Measurements from ENCODE around the gene DAPK3.

DAPK3 gene

DNA sequence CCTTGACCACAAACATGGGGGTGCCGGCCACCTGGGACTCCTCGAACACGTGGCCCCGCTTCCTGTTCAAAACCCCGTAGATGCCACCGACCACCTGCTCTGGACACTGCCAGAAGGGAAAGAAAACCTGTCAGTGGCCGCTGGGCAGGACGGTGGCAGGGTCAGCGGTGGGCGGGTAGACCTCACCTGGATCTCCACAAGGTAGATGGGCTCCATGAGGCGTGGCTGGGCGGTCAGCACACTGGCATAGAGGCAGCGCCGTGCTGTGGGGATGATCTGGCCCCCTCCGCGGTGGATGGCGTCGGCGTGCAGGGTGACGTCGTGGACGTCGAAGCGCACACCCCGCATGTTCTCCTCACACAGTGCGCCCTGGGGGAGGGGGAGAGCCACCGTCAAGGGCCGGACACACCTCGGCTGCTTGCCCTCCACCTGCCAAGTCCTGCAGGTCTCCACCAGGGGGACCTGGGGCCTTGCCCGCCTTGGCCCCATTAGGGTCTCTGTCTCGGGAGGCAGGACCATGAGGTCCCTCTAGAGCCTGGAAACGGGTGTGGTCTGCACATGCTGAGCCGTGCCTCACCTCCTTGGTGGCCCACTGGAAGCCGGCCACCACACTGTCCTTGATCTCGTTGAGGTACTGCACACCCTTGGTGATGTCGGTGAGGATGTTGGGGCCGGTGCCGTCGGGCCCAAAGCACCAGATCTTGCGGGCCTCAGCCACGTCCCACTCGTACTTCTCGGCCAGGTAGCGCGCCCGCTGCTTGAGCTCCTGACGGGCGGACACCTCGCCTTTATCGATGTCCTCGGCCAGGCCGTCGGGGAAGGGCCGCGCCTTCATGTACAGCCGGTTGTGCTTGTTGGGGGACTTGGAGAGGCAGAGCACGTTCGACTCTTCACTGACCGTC lies 6.6 kb upstream of the DAPK3 start:
- Histone ChIP-seq H3K36me3 (ENCODE audit: low read depth) (peaks cover 75% of the 10 kb centered on the region), H3K27ac (ENCODE audit: poor library complexity, severe bottlenecking) (no peak overlapping the region), H3K4me1 (ENCODE audit: insufficient read depth, poor library complexity, severe bottlenecking) (no peaks in the 10 kb centered on the region), H3K4me3 (ENCODE audit: severe bottlenecking) (no peak overlapping the region), H3K9me3 (ENCODE audit: severe bottlenecking) (no peaks in the 10 kb centered on the region), H3K27me3 (ENCODE audit: insufficient read depth, poor library complexity, severe bottlenecking) (no peaks in the 10 kb centered on the region)
- TF ChIP-seq, protein P1, sequence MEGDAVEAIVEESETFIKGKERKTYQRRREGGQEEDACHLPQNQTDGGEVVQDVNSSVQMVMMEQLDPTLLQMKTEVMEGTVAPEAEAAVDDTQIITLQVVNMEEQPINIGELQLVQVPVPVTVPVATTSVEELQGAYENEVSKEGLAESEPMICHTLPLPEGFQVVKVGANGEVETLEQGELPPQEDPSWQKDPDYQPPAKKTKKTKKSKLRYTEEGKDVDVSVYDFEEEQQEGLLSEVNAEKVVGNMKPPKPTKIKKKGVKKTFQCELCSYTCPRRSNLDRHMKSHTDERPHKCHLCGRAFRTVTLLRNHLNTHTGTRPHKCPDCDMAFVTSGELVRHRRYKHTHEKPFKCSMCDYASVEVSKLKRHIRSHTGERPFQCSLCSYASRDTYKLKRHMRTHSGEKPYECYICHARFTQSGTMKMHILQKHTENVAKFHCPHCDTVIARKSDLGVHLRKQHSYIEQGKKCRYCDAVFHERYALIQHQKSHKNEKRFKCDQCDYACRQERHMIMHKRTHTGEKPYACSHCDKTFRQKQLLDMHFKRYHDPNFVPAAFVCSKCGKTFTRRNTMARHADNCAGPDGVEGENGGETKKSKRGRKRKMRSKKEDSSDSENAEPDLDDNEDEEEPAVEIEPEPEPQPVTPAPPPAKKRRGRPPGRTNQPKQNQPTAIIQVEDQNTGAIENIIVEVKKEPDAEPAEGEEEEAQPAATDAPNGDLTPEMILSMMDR (IDR thresholded peaks at IDR 0.05; ENCODE audit: poor library complexity, severe bottlenecking) = no peak
- ATAC-seq (ENCODE audit: low read depth) = no peak
- DNase-seq (ENCODE audit: low spot score) = no peak

DNA sequence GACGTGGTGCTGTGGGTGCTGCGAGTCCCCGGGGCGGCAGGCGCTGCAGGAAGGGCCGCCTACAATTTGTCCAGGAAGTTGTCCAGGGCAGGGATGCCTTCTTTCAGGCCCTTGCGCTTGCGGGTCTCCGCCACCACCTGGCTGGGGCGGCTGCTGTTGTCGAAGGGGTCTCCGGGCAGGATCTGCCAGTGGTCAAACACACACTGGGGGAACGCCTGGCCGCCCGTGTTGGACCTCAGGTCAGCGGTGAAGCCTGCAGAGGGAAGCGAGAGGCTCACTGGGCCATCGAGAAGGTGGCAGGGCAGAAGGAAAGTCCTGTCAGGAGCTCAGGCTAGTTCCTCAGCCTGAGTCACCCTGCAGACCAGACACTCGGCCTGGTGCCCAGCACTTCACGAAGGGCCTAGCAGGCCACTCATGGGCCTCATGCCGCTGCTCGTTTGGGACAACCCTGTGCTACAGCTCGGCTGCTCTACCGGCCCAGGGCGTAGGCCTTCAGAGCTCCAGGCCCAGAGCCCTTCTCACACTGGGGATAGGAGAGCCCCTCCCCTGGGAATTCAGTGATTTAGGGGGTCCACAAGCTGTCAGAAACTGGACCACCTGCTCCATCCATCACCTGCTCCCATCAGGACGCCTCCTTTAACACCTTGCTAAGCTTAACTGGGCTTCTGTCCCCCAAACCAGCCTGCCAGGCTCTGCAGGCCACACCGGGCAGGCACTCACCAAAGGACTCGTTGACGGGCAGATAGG lies 5.8 kb upstream of the DAPK3 start:
- Histone ChIP-seq H3K27me3 (ENCODE audit: insufficient read depth, poor library complexity, severe bottlenecking) (no peaks in the 10 kb centered on the region), H3K27ac (ENCODE audit: poor library complexity, severe bottlenecking) (no peak overlapping the region), H3K4me1 (ENCODE audit: insufficient read depth, poor library complexity, severe bottlenecking) (no peaks in the 10 kb centered on the region), H3K4me3 (ENCODE audit: severe bottlenecking) (no peak overlapping the region), H3K36me3 (ENCODE audit: low read depth) (peaks cover 67% of the 10 kb centered on the region), H3K9me3 (ENCODE audit: severe bottlenecking) (no peaks in the 10 kb centered on the region)
- no peak for ATAC-seq (ENCODE audit: low read depth)
- TF ChIP-seq, protein P1 (IDR thresholded peaks at IDR 0.05; ENCODE audit: poor library complexity, severe bottlenecking) = no peak
- DNase-seq (ENCODE audit: low spot score) = no peak

- DNase-seq (ENCODE audit: low spot score) (no peak), ATAC-seq (ENCODE audit: low read depth) (no peak)
- TF ChIP-seq, protein P1 (IDR thresholded peaks at IDR 0.05; ENCODE audit: poor library complexity, severe bottlenecking) = no peak
- Histone ChIP-seq H3K4me1 (ENCODE audit: insufficient read depth, poor library complexity, severe bottlenecking) (no peaks in the 10 kb centered on the region), H3K27ac (ENCODE audit: poor library complexity, severe bottlenecking) (no peak overlapping the region), H3K4me3 (ENCODE audit: severe bottlenecking) (no peak overlapping the region), H3K36me3 (ENCODE audit: low read depth) (peaks cover 57% of the 10 kb centered on the region), H3K9me3 (ENCODE audit: severe bottlenecking) (no peaks in the 10 kb centered on the region), H3K27me3 (ENCODE audit: insufficient read depth, poor library complexity, severe bottlenecking) (no peaks in the 10 kb centered on the region)
These were observed 4.8 kb upstream of the DAPK3 start for GRCh38 chr19:3975637-3976087.

- H3K27ac ChIP-seq (ENCODE audit: poor library complexity, severe bottlenecking) = no peak overlapping the region
- H3K4me3 ChIP-seq (ENCODE audit: severe bottlenecking) = no peak overlapping the region
- no peaks in the 10 kb centered on the region for H3K27me3 ChIP-seq (ENCODE audit: insufficient read depth, poor library complexity, severe bottlenecking)
- TF ChIP-seq, protein P1 (IDR thresholded peaks at IDR 0.05; ENCODE audit: poor library complexity, severe bottlenecking) = no peak
- peaks cover 51% of the 10 kb centered on the region for H3K36me3 ChIP-seq (ENCODE audit: low read depth)
- ATAC-seq (ENCODE audit: low read depth) = no peak
- no peak for DNase-seq (ENCODE audit: low spot score)
- no peaks in the 10 kb centered on the region for H3K9me3 ChIP-seq (ENCODE audit: severe bottlenecking)
- H3K4me1 ChIP-seq (ENCODE audit: insufficient read depth, poor library complexity, severe bottlenecking) = no peaks in the 10 kb centered on the region
These were observed 4.2 kb upstream of the DAPK3 start for GRCh38 chr19:3975144-3975543.
